A549 (cell line): ENCODE measurements around the gene RIF1. TPM values are rescaled to one million over a fixed set of nuclear protein-coding genes. Genes with fewer than 3 reads are reported as not detected.

ENCODE experiments used
- ATAC-seq, 2 experiments: fragments of 200-7000 bp in 1 of 2; fragments of >200 bp in 1 of 2; cut with Nextera tagmentation in 1 of 2; cut with Tn5 transposase in 1 of 2; 3 replicates each; pipeline versions ENCODE4 v1.8.0 to v1.9.1; 2018 to 2020; ENCODE audit warnings: mild to moderate bottlenecking in 1 of 2, moderate library complexity in 1 of 2
- CTCF ChIA-PET: fragments of 300-600 bp; sonication (Branson Sonifier 250); formaldehyde crosslinking; extraction: SDS; loops from one replicate; lab custom pipeline; 2021; ENCODE audit warnings: antibody characterized with exemption, inconsistent platforms; lab: Yijun Ruan, JAX
- POLR2A ChIA-PET: fragments of 350-600 bp; formaldehyde crosslinking; extraction: SDS; loops from one replicate; lab custom pipeline; 2021; ENCODE audit warnings: antibody characterized with exemption, inconsistent platforms; lab: Yijun Ruan, JAX
- DNase-seq, 2 experiments: peaks; one replicate each; pipeline versions ENCODE4 v3.0.0 to v3.0.0-alpha.2; 2011 to 2016; ENCODE audit warnings: low read depth in 1 of 2, low spot score in 1 of 2
- FAIRE-seq: peaks from 2 replicates; lab custom pipeline; 2011; peaks lifted over from hg19 to GRCh38; lab: Jason Lieb, UNC
- H3K27ac ChIP-seq, 2 experiments: fragments of >200 bp; sonication (Bioruptor Twin); formaldehyde crosslinking; 3 replicates each; pipeline ENCODE4 v1.5.1; 2016 to 2017
- H3K4me1 ChIP-seq: fragments of >200 bp; sonication (Bioruptor Twin); formaldehyde crosslinking; 3 replicates; pipeline ENCODE4 v1.6.1; 2016
- H3K4me2 ChIP-seq: fragments of >200 bp; sonication (Bioruptor Twin); formaldehyde crosslinking; 3 replicates; pipeline ENCODE4 v1.6.1; 2016
- H3K4me3 ChIP-seq: fragments of >200 bp; sonication (Bioruptor Twin); formaldehyde crosslinking; 3 replicates; pipeline ENCODE4 v1.5.1; 2016
- H3K9me3 ChIP-seq: fragments of >200 bp; sonication (Bioruptor Twin); formaldehyde crosslinking; 3 replicates; pipeline ENCODE4 v1.6.1; 2016
- CEBPB ChIP-seq, 2 experiments: fragments of >200 bp in 1 of 2; sonication (Bioruptor Twin) in 1 of 2; formaldehyde crosslinking in 1 of 2; IDR thresholded peaks; 2 replicates each; pipeline ENCODE4 v1.6.1; 2012 to 2016
- CHD2 ChIP-seq: fragments of 150-350 bp; IDR thresholded peaks from 2 replicates; pipeline ENCODE4 v1.6.1; 2014; ENCODE audit warnings: low read length; ENCODE audit not compliant: partially characterized antibody
- CHD4 ChIP-seq: fragments of 200-600 bp; sonication (generic); IDR thresholded peaks from 2 replicates; pipeline ENCODE4 v1.6.1; 2016; ENCODE audit warnings: antibody characterized with exemption, mild to moderate bottlenecking, borderline replicate concordance
- EHMT2 ChIP-seq: fragments of 200-600 bp; sonication (generic); IDR thresholded peaks from 2 replicates; pipeline ENCODE4 v1.6.1; 2016; ENCODE audit warnings: antibody characterized with exemption, low read depth, mild to moderate bottlenecking, moderate library complexity
- FOXS1 ChIP-seq: fragments of 250-450 bp; sonication (Bioruptor Pico); IDR thresholded peaks from 2 replicates; pipeline ENCODE4 v1.5.0; 2020; ENCODE audit warnings: mild to moderate bottlenecking, moderate library complexity
- HOXA7 ChIP-seq: fragments of 250-450 bp; sonication (Bioruptor Pico); IDR thresholded peaks from 2 replicates; pipeline ENCODE4 v1.5.0; 2020; ENCODE audit warnings: mild to moderate bottlenecking, moderate library complexity
- KDM1A ChIP-seq: fragments of 200-600 bp; sonication (generic); IDR thresholded peaks from 2 replicates; pipeline ENCODE4 v1.6.1; 2016; ENCODE audit warnings: low read depth, mild to moderate bottlenecking
- NR3C1 ChIP-seq: fragments of >200 bp; sonication (Bioruptor Twin); formaldehyde crosslinking; IDR thresholded peaks from 3 replicates; pipeline ENCODE4 v1.6.1; 2017
- RAD21 ChIP-seq, 2 experiments: fragments of >200 bp in 1 of 2; sonication (Bioruptor Twin) in 1 of 2; formaldehyde crosslinking in 1 of 2; IDR thresholded peaks in 1 of 2; conservative IDR thresholded peaks in 1 of 2; 2 replicates in 1 of 2; 3 replicates in 1 of 2; pipeline ENCODE4 v1.6.1; 2012 to 2018; ENCODE audit warnings: inconsistent platforms in 1 of 2
- RARB ChIP-seq: fragments of 250-450 bp; sonication (Bioruptor Pico); IDR thresholded peaks from 2 replicates; pipeline ENCODE4 v1.8.0; 2021; ENCODE audit warnings: mild to moderate bottlenecking, moderate library complexity
- RNF2 ChIP-seq: fragments of 200-600 bp; sonication (generic); IDR thresholded peaks from 2 replicates; pipeline ENCODE4 v1.6.1; 2016; ENCODE audit warnings: low read depth, mild to moderate bottlenecking, antibody characterized with exemption, moderate library complexity, borderline replicate concordance
- SMC3 ChIP-seq: fragments of >200 bp; sonication (Bioruptor Twin); formaldehyde crosslinking; IDR thresholded peaks from 3 replicates; pipeline ENCODE4 v1.6.1; 2018; ENCODE audit warnings: inconsistent platforms
- SREBF2 ChIP-seq: fragments of 450-650 bp; IDR thresholded peaks from 2 replicates; pipeline ENCODE4 v1.6.1; 2014; ENCODE audit warnings: mild to moderate bottlenecking, moderate library complexity
- TFCP2L1 ChIP-seq: fragments of 250-450 bp; sonication (Bioruptor Pico); IDR thresholded peaks from 2 replicates; pipeline ENCODE4 v1.5.0; 2021; ENCODE audit warnings: mild to moderate bottlenecking
- ZNF302 ChIP-seq: fragments of 250-450 bp; sonication (Bioruptor Pico); IDR thresholded peaks from 2 replicates; pipeline ENCODE4 v1.9.0; 2021; ENCODE audit warnings: inconsistent platforms, mild to moderate bottlenecking, moderate library complexity
- whole genome bisulfite sequencing: methylation state at CpG from one replicate; pipeline ENCODE4 v1.1.6; 2017; ENCODE audit errors: missing lambda C conversion rate; 5-methylcytosine and 5-hydroxymethylcytosine counted together
- polyA plus RNA-seq, 4 experiments: library from polyadenylated mRNA; depleted of rRNA in 3 of 4; stranded (reverse); fragments of >200 nt; fragmentation: RNase III in 1 of 4; extraction: RNeasy Plus Mini Kit Qiagen cat#74134 plus additional on column Dnase treatment in 1 of 4; gene quantifications; 2 replicates in 3 of 4; 3 replicates in 1 of 4; pipeline ENCODE4 v1.2.3, GENCODE V29; 2011 to 2017
- small RNA-seq, 6 experiments: library from RNA; depleted of rRNA; stranded (forward); fragments of <200 nt; gene quantifications; one replicate each; pipeline ENCODE3, GENCODE V24; 2012
- TF ChIP-seq, protein P1 (sequence below): fragments of 450-650 bp; IDR thresholded peaks from 2 replicates; pipeline ENCODE4 v1.6.1; 2014; ENCODE audit warnings: antibody characterized with exemption
- TF ChIP-seq, protein P2 (sequence below): fragments of 250-450 bp; sonication (Bioruptor Pico); IDR thresholded peaks from 2 replicates; pipeline ENCODE4 v1.5.0; 2020; ENCODE audit warnings: low read depth, mild to moderate bottlenecking, moderate library complexity
- TF ChIP-seq, protein P3 (sequence below): fragments of 250-450 bp; sonication (Bioruptor Pico); IDR thresholded peaks from 2 replicates; pipeline ENCODE4 v1.5.0; 2021; ENCODE audit warnings: mild to moderate bottlenecking, moderate library complexity, borderline replicate concordance

Gene RIF1
- polyA plus RNA-seq, 2 of the 4 experiments (the other 2 are of a cell fraction), result 15.5 to 28.7 TPM

- TF ChIP-seq, protein P1, sequence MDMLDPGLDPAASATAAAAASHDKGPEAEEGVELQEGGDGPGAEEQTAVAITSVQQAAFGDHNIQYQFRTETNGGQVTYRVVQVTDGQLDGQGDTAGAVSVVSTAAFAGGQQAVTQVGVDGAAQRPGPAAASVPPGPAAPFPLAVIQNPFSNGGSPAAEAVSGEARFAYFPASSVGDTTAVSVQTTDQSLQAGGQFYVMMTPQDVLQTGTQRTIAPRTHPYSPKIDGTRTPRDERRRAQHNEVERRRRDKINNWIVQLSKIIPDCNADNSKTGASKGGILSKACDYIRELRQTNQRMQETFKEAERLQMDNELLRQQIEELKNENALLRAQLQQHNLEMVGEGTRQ, result no peak
- TF ChIP-seq TFCP2L1 (CRISPR knock-in tag), result no peak
- no peak for TF ChIP-seq CHD2
These were observed 116.2 kb downstream of the RIF1 start (continued) for GRCh38 chr2:151525821-151526373.

DNA sequence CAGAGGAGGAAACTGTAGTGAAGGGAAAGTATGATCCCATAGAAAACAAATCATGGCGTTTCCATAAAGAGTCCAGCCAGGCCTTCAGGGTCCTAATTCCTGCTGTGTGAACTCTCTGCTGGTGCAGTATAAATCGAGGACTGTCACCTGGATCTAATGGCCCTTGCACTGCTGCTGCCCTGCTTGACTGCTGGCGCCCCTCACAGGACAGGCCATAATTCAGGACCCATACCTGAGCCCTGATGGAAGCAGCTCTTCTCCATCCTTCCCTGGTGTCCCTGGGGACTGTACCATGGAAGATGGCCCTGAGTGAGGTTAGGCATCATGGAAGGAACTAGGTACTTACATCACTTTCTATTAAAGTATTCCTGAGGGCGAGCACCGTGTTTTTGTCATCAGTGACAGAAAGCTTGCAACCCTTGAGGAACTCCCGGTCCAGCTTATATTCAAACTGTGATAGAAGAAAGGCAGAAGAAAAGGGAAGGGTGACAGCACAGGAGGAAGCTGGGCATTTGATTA, 116.9 kb downstream of the RIF1 start:
- H3K9me3 ChIP-seq, result no peaks in the 10 kb centered on the region
- CTCF ChIA-PET, result interaction anchor here (0.5 to 0.6 kb wide), 3 partner anchors 14 to 1836 kb away, joined by 3 to 5 read pairs (median 3); no protein-coding TSS in a partner anchor
- POLR2A ChIA-PET, result no interaction called here
- H3K4me1 ChIP-seq, result no peaks in the 10 kb centered on the region
- no peak overlapping the region for H3K4me2 ChIP-seq
- no peak overlapping the region for H3K27ac ChIP-seq
- ATAC-seq, result no peak
- H3K4me3 ChIP-seq, result no peak overlapping the region
- no peak for FAIRE-seq
- DNase-seq, result no peak
- TF ChIP-seq EHMT2, result no peak
- no peak for TF ChIP-seq RAD21 (conservative IDR thresholded peaks at IDR 0.05 in 1 of 2, IDR thresholded peaks at IDR 0.05 in 1 of 2)
- no peak for TF ChIP-seq FOXS1 (CRISPR knock-in tag)
- TF ChIP-seq, protein P2, sequence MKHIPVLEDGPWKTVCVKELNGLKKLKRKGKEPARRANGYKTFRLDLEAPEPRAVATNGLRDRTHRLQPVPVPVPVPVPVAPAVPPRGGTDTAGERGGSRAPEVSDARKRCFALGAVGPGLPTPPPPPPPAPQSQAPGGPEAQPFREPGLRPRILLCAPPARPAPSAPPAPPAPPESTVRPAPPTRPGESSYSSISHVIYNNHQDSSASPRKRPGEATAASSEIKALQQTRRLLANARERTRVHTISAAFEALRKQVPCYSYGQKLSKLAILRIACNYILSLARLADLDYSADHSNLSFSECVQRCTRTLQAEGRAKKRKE (CRISPR knock-in tag), result no peak
- no peak for TF ChIP-seq RNF2
- TF ChIP-seq, protein P1, result no peak
- TF ChIP-seq SREBF2, result no peak
- TF ChIP-seq KDM1A, result no peak
- TF ChIP-seq RARB, result no peak
- TF ChIP-seq, protein P3, sequence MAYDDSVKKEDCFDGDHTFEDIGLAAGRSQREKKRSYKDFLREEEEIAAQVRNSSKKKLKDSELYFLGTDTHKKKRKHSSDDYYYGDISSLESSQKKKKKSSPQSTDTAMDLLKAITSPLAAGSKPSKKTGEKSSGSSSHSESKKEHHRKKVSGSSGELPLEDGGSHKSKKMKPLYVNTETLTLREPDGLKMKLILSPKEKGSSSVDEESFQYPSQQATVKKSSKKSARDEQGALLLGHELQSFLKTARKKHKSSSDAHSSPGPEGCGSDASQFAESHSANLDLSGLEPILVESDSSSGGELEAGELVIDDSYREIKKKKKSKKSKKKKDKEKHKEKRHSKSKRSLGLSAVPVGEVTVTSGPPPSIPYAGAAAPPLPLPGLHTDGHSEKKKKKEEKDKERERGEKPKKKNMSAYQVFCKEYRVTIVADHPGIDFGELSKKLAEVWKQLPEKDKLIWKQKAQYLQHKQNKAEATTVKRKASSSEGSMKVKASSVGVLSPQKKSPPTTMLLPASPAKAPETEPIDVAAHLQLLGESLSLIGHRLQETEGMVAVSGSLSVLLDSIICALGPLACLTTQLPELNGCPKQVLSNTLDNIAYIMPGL, result no peak
- no peak for TF ChIP-seq HOXA7 (CRISPR knock-in tag)
- TF ChIP-seq CHD4, result no peak
- TF ChIP-seq NR3C1, result no peak
- no peak for TF ChIP-seq SMC3
- no peak for TF ChIP-seq CEBPB (IDR thresholded peaks at IDR 0.05)
- no peak for TF ChIP-seq ZNF302 (CRISPR knock-in tag)
- WGBS, result 66% methylated on average over 6 of the region's 6 CpGs

Small RNA genes lying within 50 kb of the gene (small RNA-seq; reads per million reads assigned to genes)
- gene MIR4773-1 (0 reads per million in 6 experiments), gene RN7SL124P (0 reads per million in 6 experiments)

Other genes with a start within 250 kb of the RIF1 start
- 7.3 and 9.3 TPM in 2 replicates for gene RBM43, start 148.0 kb upstream of the RIF1 start, polyA plus RNA-seq (2011; rRNA removed)
- 4.4 to 5.0 TPM (median 4.8 TPM) in 3 replicates for gene RBM43, start 148.0 kb upstream of the RIF1 start, polyA plus RNA-seq (2017; fragmentation: RNase III; extraction: RNeasy Plus Mini Kit Qiagen cat#74134 plus additional on column Dnase treatment)
- 9.7 and 15.4 TPM in 2 replicates for gene NMI, start 120.2 kb upstream of the RIF1 start, polyA plus RNA-seq (2011; rRNA removed)
- 15.9 to 18.0 TPM (median 16.8 TPM) in 3 replicates for gene NMI, start 120.2 kb upstream of the RIF1 start, polyA plus RNA-seq (2017; fragmentation: RNase III; extraction: RNeasy Plus Mini Kit Qiagen cat#74134 plus additional on column Dnase treatment)
- gene TNFAIP6, start 52.3 kb upstream of the RIF1 start, polyA plus RNA-seq (2011; rRNA removed), result 3.3 and 4.5 TPM in 2 replicates
- gene TNFAIP6, start 52.3 kb upstream of the RIF1 start, polyA plus RNA-seq (2017; fragmentation: RNase III; extraction: RNeasy Plus Mini Kit Qiagen cat#74134 plus additional on column Dnase treatment), result 2.9 to 4.5 TPM (median 4.1 TPM) in 3 replicates